ENCODE measurements around the gene ARMC12. TPM values are rescaled to one million over a fixed set of nuclear protein-coding genes. Genes with fewer than 3 reads are reported as not detected.

The ARMC12 gene
- total and polyA plus RNA-seq, 2 of the 13 experiments (the other 11 are each of a cell fraction or from before 2014, with no cell fraction given), result 1.3 TPM; not detected in 1

DNA sequence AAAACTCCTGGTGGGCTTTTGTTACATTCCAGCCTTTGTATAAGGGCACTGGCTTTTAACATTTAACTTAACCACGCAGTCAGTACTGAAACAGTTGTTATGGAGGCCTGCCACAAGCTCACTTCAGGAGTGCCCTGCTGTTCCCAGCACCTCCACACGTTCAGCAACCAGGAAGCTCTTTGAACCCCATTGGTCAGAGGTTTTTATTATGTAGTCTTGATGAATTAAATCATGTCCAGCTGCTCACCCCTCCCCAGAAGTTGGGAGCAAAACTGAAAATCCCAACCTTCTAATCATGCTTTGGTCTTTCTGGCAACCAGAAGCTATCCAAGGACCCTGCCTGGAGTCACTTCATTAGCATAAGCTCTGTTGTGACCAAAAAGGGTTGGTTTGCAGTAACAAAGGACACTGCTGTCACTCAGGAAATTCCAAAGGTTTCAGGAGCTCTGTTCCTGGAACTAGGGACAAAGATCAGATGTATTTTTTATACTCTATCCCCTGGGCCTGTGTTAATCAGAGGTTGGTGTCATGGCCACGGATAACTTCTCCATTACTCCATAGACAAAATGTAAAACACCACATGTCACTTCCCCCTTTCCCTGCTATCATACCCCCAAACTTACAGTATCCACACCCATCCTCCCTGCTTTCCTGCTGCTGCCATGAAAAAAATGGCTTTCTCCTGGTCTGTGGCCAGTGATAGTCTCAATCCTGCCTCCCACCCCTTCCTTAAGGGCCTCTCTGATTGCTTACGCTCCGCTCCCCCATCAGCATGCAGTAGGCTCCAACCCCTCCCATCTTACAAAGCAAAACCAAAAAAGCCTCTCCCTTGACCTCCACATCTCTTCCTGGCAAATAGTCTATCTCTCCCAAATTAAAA, 3.1 kb downstream of the ARMC12 start (continued):
- TF ChIP-seq ZNF530 (CRISPR knock-in tag; IDR thresholded peaks at IDR 0.05; ENCODE audit: low read depth) (no peak), HES4 (CRISPR knock-in tag; IDR thresholded peaks at IDR 0.05; ENCODE audit: borderline replicate concordance) (no peak), NCOR1 (IDR thresholded peaks at IDR 0.05; ENCODE audit: borderline replicate concordance, low read length) (peak; percentile 89), BRD4 (CRISPR knock-in tag; IDR thresholded peaks at IDR 0.05) (peak; percentile 32; the same call in 1 of the 2 replicates), ZNF350 (CRISPR knock-in tag; IDR thresholded peaks at IDR 0.05; ENCODE audit: borderline replicate concordance, low read depth) (no peak; the same call in 1 of the 2 replicates), ZC3H4 (CRISPR knock-in tag; IDR thresholded peaks at IDR 0.05; ENCODE audit: borderline replicate concordance) (no peak), XBP1 (CRISPR knock-in tag; IDR thresholded peaks at IDR 0.05) (no peak), NFRKB (IDR thresholded peaks at IDR 0.05) (no peak), ZNF12 (CRISPR knock-in tag; IDR thresholded peaks at IDR 0.05) (no peak), FOXA3 (CRISPR knock-in tag; IDR thresholded peaks at IDR 0.05) (peak; percentile 32; the same call in 1 of the 2 replicates), TCF7 (IDR thresholded peaks at IDR 0.05; ENCODE audit: low read depth) (0 out of 2 replicates have a peak, but pooled peaks have one; percentile 16), ZFP82 (CRISPR knock-in tag; IDR thresholded peaks at IDR 0.05; ENCODE audit: borderline replicate concordance) (no peak), PRPF4 (IDR thresholded peaks at IDR 0.05; ENCODE audit: low read depth, low read length, poor library complexity, severe bottlenecking) (no peak), ZNF574 (CRISPR knock-in tag; IDR thresholded peaks at IDR 0.05) (0 out of 2 replicates have a peak, but pooled peaks have one; percentile 20), ZBTB10 (CRISPR knock-in tag; IDR thresholded peaks at IDR 0.05; ENCODE audit: borderline replicate concordance) (no peak), ZNF674 (CRISPR knock-in tag; IDR thresholded peaks at IDR 0.05; ENCODE audit: low read depth) (no peak)
- TF ChIP-seq, protein P1, sequence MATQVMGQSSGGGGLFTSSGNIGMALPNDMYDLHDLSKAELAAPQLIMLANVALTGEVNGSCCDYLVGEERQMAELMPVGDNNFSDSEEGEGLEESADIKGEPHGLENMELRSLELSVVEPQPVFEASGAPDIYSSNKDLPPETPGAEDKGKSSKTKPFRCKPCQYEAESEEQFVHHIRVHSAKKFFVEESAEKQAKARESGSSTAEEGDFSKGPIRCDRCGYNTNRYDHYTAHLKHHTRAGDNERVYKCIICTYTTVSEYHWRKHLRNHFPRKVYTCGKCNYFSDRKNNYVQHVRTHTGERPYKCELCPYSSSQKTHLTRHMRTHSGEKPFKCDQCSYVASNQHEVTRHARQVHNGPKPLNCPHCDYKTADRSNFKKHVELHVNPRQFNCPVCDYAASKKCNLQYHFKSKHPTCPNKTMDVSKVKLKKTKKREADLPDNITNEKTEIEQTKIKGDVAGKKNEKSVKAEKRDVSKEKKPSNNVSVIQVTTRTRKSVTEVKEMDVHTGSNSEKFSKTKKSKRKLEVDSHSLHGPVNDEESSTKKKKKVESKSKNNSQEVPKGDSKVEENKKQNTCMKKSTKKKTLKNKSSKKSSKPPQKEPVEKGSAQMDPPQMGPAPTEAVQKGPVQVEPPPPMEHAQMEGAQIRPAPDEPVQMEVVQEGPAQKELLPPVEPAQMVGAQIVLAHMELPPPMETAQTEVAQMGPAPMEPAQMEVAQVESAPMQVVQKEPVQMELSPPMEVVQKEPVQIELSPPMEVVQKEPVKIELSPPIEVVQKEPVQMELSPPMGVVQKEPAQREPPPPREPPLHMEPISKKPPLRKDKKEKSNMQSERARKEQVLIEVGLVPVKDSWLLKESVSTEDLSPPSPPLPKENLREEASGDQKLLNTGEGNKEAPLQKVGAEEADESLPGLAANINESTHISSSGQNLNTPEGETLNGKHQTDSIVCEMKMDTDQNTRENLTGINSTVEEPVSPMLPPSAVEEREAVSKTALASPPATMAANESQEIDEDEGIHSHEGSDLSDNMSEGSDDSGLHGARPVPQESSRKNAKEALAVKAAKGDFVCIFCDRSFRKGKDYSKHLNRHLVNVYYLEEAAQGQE (IDR thresholded peaks at IDR 0.05; ENCODE audit: borderline replicate concordance in 1 of 2, low read depth in 1 of 2, low read length in 2 of 2), result no peak
- TF ChIP-seq, protein P2, sequence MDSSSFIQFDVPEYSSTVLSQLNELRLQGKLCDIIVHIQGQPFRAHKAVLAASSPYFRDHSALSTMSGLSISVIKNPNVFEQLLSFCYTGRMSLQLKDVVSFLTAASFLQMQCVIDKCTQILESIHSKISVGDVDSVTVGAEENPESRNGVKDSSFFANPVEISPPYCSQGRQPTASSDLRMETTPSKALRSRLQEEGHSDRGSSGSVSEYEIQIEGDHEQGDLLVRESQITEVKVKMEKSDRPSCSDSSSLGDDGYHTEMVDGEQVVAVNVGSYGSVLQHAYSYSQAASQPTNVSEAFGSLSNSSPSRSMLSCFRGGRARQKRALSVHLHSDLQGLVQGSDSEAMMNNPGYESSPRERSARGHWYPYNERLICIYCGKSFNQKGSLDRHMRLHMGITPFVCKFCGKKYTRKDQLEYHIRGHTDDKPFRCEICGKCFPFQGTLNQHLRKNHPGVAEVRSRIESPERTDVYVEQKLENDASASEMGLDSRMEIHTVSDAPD (CRISPR knock-in tag; IDR thresholded peaks at IDR 0.05), result no peak

All from HepG2 (cell line).